Measurements from ENCODE around the gene GPALPP1.

- TF ChIP-seq, protein P1, sequence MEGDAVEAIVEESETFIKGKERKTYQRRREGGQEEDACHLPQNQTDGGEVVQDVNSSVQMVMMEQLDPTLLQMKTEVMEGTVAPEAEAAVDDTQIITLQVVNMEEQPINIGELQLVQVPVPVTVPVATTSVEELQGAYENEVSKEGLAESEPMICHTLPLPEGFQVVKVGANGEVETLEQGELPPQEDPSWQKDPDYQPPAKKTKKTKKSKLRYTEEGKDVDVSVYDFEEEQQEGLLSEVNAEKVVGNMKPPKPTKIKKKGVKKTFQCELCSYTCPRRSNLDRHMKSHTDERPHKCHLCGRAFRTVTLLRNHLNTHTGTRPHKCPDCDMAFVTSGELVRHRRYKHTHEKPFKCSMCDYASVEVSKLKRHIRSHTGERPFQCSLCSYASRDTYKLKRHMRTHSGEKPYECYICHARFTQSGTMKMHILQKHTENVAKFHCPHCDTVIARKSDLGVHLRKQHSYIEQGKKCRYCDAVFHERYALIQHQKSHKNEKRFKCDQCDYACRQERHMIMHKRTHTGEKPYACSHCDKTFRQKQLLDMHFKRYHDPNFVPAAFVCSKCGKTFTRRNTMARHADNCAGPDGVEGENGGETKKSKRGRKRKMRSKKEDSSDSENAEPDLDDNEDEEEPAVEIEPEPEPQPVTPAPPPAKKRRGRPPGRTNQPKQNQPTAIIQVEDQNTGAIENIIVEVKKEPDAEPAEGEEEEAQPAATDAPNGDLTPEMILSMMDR (IDR thresholded peaks at IDR 0.05): peak; percentile 59 to 98 (median 90)
- no peak for TF ChIP-seq POLR2A (IDR thresholded peaks at IDR 0.05)
These were observed 58.3 kb downstream of the GPALPP1 start for GRCh38 chr13:45047394-45048310.

Data from thyroid gland (tissue), 4 donors.